ENCODE results near the gene CEMIP. TPM values are rescaled to one million over a fixed set of nuclear protein-coding genes. Genes with fewer than 3 reads are reported as not detected.

The CEMIP gene
- polyA plus RNA-seq, 3 donors, result not detected

GRCh38 chr15:80885016-80885579 is 105.9 kb downstream of the CEMIP start:
- Histone ChIP-seq H3K4me2 (replicated peaks; ENCODE audit: extremely low read depth, low read length, poor library complexity, severe bottlenecking) (no peak overlapping the region), H3K4me3 (replicated peaks in 1 of 3; ENCODE audit: low read depth in 2 of 3, low read length in 3 of 3) (no peak overlapping the region), H3K9me3 (replicated peaks in 1 of 2; ENCODE audit: control insufficient read depth in 1 of 2, insufficient read depth in 1 of 2, low read length in 2 of 2) (no peaks in the 10 kb centered on the region), H3K27ac (ENCODE audit: low read depth in 1 of 2, low read length in 2 of 2) (no peak overlapping the region), H3K36me3 (replicated peaks in 1 of 2; ENCODE audit: control insufficient read depth in 1 of 2, insufficient read depth in 2 of 2, low read length in 2 of 2) (no peaks in the 10 kb centered on the region), H2AFZ (ENCODE audit: insufficient read depth, low read depth, low read length, poor library complexity, severe bottlenecking) (no peak overlapping the region), H3K9ac (ENCODE audit: insufficient read depth, low read length, poor library complexity, severe bottlenecking) (no peak overlapping the region), H3K79me2 (ENCODE audit: insufficient read depth, low read length) (no peaks in the 10 kb centered on the region), H4K20me1 (ENCODE audit: insufficient read depth, low read length) (no peaks in the 10 kb centered on the region), H3K27me3 (ENCODE audit: control insufficient read depth in 2 of 2, insufficient read depth in 2 of 2, low read length in 2 of 2) (no peaks in the 10 kb centered on the region), H3K4me1 (ENCODE audit: control insufficient read depth in 1 of 2, insufficient read depth in 2 of 2, low read length in 2 of 2) (no peaks in the 10 kb centered on the region)
- Mint-ChIP-seq H3K27me3 (ENCODE audit: low read depth in 3 of 3) (peaks cover 0 to 9% (median 1%) of the 10 kb centered on the region in 3 donors), H3K36me3 (no peaks in the 10 kb centered on the region), H3K4me3 (no peak overlapping the region), H3K9me3 (no peaks in the 10 kb centered on the region), H3K27ac (no peak overlapping the region), H3K4me1 (no peaks in the 10 kb centered on the region)
- TF ChIP-seq CTCF (IDR thresholded peaks at IDR 0.05), result no peak
- WGBS (ENCODE audit: insufficient coverage), result 96% methylated on average over 4 of the region's 6 CpGs
- no peak for DNase-seq
- intact Hi-C loops (cut with micrococcal nuclease), result no loop called here

- no peak for TF ChIP-seq CTCF (IDR thresholded peaks at IDR 0.05)
- Histone ChIP-seq H3K4me1 (ENCODE audit: control insufficient read depth in 1 of 2, insufficient read depth in 2 of 2, low read length in 2 of 2) (no peaks in the 10 kb centered on the region), H3K79me2 (ENCODE audit: insufficient read depth, low read length) (no peaks in the 10 kb centered on the region), H2AFZ (ENCODE audit: insufficient read depth, low read depth, low read length, poor library complexity, severe bottlenecking) (no peak overlapping the region), H3K36me3 (replicated peaks in 1 of 2; ENCODE audit: control insufficient read depth in 1 of 2, insufficient read depth in 2 of 2, low read length in 2 of 2) (no peaks in the 10 kb centered on the region), H3K4me2 (replicated peaks; ENCODE audit: extremely low read depth, low read length, poor library complexity, severe bottlenecking) (no peak overlapping the region), H3K27ac (ENCODE audit: low read depth in 1 of 2, low read length in 2 of 2) (no peak overlapping the region), H3K9ac (ENCODE audit: insufficient read depth, low read length, poor library complexity, severe bottlenecking) (no peak overlapping the region), H3K27me3 (ENCODE audit: control insufficient read depth in 2 of 2, insufficient read depth in 2 of 2, low read length in 2 of 2) (no peaks in the 10 kb centered on the region), H3K9me3 (replicated peaks in 1 of 2; ENCODE audit: control insufficient read depth in 1 of 2, insufficient read depth in 1 of 2, low read length in 2 of 2) (no peaks in the 10 kb centered on the region), H3K4me3 (replicated peaks in 1 of 3; ENCODE audit: low read depth in 2 of 3, low read length in 3 of 3) (no peak overlapping the region), H4K20me1 (ENCODE audit: insufficient read depth, low read length) (no peaks in the 10 kb centered on the region)
- 100% methylated on average over 1 of the region's 4 CpGs for WGBS (ENCODE audit: insufficient coverage)
- peaks cover 10% of the 10 kb centered on the region for H3K4me1 Mint-ChIP-seq
- H3K27ac Mint-ChIP-seq, result no peak overlapping the region
- DNase-seq, result no peak
- H3K27me3 Mint-ChIP-seq (ENCODE audit: low read depth in 3 of 3), result peaks cover 0 to 5% (median 1%) of the 10 kb centered on the region in 3 donors
- H3K4me3 Mint-ChIP-seq, result no peak overlapping the region
- no peaks in the 10 kb centered on the region for H3K9me3 Mint-ChIP-seq
- H3K36me3 Mint-ChIP-seq, result no peaks in the 10 kb centered on the region
- intact Hi-C loops (cut with micrococcal nuclease), result no loop called here
Observed at GRCh38 chr15:80887148-80887547, 108.0 kb downstream of the CEMIP start.
